NT2/D1 (cell line): ENCODE results near the gene P2RX7.
A peak's percentile ranks its signal among the peaks of the same experiment; 100 is the strongest.

Experiments used
- DNase-seq: peaks from one replicate; pipeline ENCODE4 v3.0.0-alpha.2; 2011; ENCODE audit warnings: low read depth, low spot score
- H3K27me3 ChIP-seq: 2 replicates; pipeline ENCODE4 v1.6.0; 2011; ENCODE audit warnings: mild to moderate bottlenecking; ENCODE audit not compliant: insufficient read length, insufficient read depth
- H3K36me3 ChIP-seq: 2 replicates; pipeline ENCODE4 v1.6.1; 2011; ENCODE audit warnings: mild to moderate bottlenecking, low read length, mixed read lengths; ENCODE audit not compliant: insufficient read depth, insufficient read length
- H3K4me1 ChIP-seq: 2 replicates; pipeline ENCODE4 v1.5.1; 2011; ENCODE audit not compliant: insufficient read depth, insufficient read length
- H3K4me3 ChIP-seq: 2 replicates; pipeline ENCODE4 v1.5.1; 2011; ENCODE audit warnings: low read depth; ENCODE audit not compliant: insufficient read length
- H3K9ac ChIP-seq: 2 replicates; pipeline ENCODE4 v1.6.0; 2011; ENCODE audit warnings: low read depth; ENCODE audit not compliant: insufficient read length
- H3K9me3 ChIP-seq: 2 replicates; pipeline ENCODE4 v1.5.1; 2011; ENCODE audit warnings: mild to moderate bottlenecking, low read length; ENCODE audit not compliant: insufficient read depth
- SUZ12 ChIP-seq: IDR thresholded peaks from 2 replicates; pipeline ENCODE4 v1.6.1; 2011; ENCODE audit not compliant: insufficient read length, insufficient read depth; ENCODE audit errors: extremely low read depth
- YY1 ChIP-seq: IDR thresholded peaks from 2 replicates; pipeline ENCODE4 v1.6.1; 2011; ENCODE audit not compliant: insufficient read length, insufficient read depth
- ZNF274 ChIP-seq: IDR thresholded peaks from 2 replicates; pipeline ENCODE4 v1.6.1; 2011; ENCODE audit warnings: mild to moderate bottlenecking, low read depth, low read length

P2RX7 gene

DNA sequence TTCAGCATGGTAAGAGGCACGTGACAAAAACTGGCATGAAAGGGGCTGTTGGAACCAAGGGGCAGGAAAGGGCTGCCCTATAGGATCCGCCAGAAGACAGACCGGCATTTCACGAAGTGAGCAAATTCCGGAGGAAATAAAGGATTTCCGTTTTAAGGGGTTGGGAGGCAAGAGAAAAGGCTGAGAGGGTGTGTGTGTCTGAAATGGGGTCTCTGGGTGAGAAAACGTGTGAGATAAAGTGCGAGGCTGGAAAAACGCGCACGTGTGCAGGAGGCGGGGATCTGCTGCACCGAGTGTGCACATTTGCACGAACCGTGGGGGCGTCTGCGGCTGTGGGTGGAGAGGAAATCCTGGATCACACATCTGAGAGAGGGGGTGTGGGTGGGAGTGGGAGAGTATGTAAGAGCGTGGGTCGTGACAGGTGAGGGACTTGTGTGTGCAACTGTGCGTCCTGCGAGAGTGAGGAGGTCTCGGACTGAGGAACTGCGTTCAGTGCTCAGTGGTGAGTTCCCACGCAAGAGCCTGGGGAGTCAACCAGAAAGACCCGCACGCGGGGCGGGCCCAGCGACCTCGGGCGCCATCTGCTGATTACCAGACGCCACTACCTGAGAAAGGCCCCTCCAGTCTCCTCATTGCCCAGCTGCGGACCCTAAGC lies 37.0 kb upstream of the P2RX7 start:
- no peaks in the 10 kb centered on the region for H3K4me1 ChIP-seq
- DNase-seq, result no peak
- peak overlapping the region; percentile 70 for H3K9ac ChIP-seq
- H3K27me3 ChIP-seq, result peaks cover 10% of the 10 kb centered on the region
- H3K4me3 ChIP-seq, result peak overlapping the region; percentile 41
- TF ChIP-seq YY1 (no peak), ZNF274 (no peak)
- peaks cover 4% of the 10 kb centered on the region; the same call in 1 of the 2 replicates for H3K9me3 ChIP-seq
- no peaks in the 10 kb centered on the region for H3K36me3 ChIP-seq

DNA sequence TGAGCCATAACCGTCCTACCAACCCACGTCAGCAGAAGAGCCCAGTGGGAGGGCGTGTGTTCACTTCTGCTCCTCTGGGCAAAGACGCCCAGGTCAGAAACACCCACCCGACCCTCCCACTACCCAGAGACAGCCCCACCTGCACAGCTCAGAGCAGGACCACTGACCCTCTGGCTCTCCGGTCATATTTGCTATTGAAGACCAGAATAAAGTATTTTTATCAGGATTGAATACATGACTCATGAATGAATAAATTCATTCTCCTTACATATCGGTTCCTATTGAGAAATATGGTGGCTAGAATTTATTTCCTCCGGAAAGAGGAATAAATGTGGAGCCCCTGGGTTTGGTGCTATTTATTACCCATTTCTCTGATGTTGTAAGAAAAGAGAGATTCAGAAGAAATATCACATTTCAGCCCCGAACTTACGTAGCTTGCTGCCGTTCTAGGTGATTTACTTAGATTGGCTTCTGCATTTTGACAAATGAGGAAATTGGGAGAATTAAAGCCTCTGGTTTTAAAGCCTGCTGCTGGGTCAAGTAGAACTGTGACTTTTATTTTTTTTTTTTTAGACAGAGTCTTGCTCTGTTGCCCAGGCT lies 36.4 kb upstream of the P2RX7 start:
- H3K4me1 ChIP-seq, result no peaks in the 10 kb centered on the region
- H3K4me3 ChIP-seq, result no peak overlapping the region
- DNase-seq, result no peak
- no peaks in the 10 kb centered on the region for H3K36me3 ChIP-seq
- no peak for TF ChIP-seq YY1
- TF ChIP-seq ZNF274, result no peak
- TF ChIP-seq SUZ12, result no peak
- peaks cover 4% of the 10 kb centered on the region; the same call in 1 of the 2 replicates for H3K9me3 ChIP-seq
- H3K9ac ChIP-seq, result no peak overlapping the region
- peaks cover 10% of the 10 kb centered on the region for H3K27me3 ChIP-seq

DNA sequence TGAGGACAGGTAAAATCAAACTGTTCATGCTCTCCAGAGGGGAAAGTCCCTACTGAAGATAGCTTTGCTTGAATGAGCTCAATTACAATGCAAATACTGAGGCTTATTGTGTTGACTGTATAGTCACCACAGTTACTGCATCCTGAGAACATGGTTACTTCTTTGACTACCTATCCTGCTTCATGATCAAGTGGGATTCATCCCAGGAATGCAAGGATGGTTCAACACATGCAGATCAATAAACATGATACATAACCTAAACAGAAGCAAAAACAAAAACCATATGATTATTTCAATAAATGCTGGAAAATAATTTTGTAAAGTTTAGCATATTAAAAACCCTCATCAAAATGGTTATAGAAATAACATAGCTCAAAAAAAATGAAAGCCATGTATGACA lies 32.9 kb upstream of the P2RX7 start:
- Histone ChIP-seq H3K9me3 (peaks cover 4% of the 10 kb centered on the region; the same call in 1 of the 2 replicates), H3K4me1 (no peaks in the 10 kb centered on the region), H3K4me3 (no peak overlapping the region), H3K9ac (no peak overlapping the region), H3K27me3 (peaks cover 10% of the 10 kb centered on the region), H3K36me3 (no peaks in the 10 kb centered on the region)
- TF ChIP-seq YY1, result no peak
- no peak for TF ChIP-seq ZNF274
- TF ChIP-seq SUZ12, result no peak
- no peak for DNase-seq

DNA sequence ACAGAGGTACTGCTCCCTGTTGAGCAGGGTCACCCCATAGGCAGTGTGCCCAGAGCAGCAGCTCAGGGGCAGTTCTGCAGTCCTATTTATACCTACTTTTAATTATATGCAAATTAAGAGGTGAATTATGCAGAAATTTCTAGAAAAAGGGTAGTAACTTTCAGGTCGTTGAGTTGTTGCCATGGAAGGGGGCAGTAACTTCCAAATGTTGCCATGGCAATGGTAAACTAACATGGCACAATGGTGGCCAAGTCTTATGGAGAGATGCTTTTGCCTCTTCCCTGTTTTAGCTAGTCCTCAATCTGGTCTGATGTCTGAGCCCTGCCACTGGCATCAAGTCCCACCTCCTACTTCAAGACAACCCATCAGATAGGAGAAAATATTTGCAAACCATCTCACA lies 30.4 kb upstream of the P2RX7 start:
- no peaks in the 10 kb centered on the region for H3K36me3 ChIP-seq
- no peak for TF ChIP-seq SUZ12
- TF ChIP-seq YY1, result no peak
- no peak for TF ChIP-seq ZNF274
- H3K4me3 ChIP-seq, result no peak overlapping the region
- H3K9me3 ChIP-seq, result peaks cover 4% of the 10 kb centered on the region; the same call in 1 of the 2 replicates
- no peak for DNase-seq
- peaks cover 3% of the 10 kb centered on the region for H3K4me1 ChIP-seq
- H3K9ac ChIP-seq, result no peak overlapping the region
- H3K27me3 ChIP-seq, result no peaks in the 10 kb centered on the region

DNA sequence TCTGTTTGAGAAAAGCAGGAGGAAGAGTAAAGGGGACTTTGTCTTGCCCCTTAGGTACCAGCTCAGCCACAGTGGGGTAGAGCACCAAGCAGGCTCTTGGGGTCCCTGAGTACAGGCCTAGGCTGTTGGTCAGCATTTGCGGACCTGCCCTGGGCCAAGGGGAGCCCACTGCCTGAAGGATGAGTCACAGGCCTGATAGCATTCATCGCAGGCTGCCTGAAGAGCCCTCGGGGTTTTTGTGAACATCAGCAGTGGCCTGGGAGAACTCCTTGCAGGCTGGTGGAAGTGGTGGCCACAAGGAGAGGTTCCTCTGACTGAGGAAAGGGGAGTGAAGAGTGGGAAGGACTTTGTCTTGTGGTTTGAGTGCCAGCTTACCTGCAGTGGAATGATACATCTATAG lies 25.0 kb upstream of the P2RX7 start:
- no peak overlapping the region for H3K9ac ChIP-seq
- no peaks in the 10 kb centered on the region for H3K27me3 ChIP-seq
- TF ChIP-seq YY1, result no peak
- no peak for TF ChIP-seq ZNF274
- TF ChIP-seq SUZ12, result no peak
- no peak for DNase-seq
- no peaks in the 10 kb centered on the region for H3K36me3 ChIP-seq
- H3K9me3 ChIP-seq, result no peaks in the 10 kb centered on the region
- peaks cover 10% of the 10 kb centered on the region for H3K4me1 ChIP-seq
- H3K4me3 ChIP-seq, result no peak overlapping the region

DNA sequence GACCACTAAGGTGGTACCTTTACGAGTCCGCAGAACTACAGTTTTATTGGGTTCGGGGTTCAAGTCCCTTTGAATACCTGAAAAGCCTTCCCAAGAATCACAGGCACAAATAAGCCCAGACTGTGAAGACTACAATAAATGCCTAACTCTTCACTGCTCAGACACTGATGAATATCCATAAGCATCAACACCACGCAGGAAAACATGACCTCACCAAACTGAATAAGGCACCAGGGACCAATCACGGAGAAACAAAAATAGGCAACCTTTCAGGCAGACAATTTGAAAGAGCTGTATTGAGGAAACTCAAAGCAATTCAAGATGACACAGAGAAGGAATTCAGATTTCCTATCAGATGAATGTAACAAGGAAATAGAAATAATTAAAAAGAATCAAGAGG lies 24.2 kb upstream of the P2RX7 start:
- no peak for DNase-seq
- Histone ChIP-seq H3K9me3 (no peaks in the 10 kb centered on the region), H3K9ac (no peak overlapping the region)

DNA sequence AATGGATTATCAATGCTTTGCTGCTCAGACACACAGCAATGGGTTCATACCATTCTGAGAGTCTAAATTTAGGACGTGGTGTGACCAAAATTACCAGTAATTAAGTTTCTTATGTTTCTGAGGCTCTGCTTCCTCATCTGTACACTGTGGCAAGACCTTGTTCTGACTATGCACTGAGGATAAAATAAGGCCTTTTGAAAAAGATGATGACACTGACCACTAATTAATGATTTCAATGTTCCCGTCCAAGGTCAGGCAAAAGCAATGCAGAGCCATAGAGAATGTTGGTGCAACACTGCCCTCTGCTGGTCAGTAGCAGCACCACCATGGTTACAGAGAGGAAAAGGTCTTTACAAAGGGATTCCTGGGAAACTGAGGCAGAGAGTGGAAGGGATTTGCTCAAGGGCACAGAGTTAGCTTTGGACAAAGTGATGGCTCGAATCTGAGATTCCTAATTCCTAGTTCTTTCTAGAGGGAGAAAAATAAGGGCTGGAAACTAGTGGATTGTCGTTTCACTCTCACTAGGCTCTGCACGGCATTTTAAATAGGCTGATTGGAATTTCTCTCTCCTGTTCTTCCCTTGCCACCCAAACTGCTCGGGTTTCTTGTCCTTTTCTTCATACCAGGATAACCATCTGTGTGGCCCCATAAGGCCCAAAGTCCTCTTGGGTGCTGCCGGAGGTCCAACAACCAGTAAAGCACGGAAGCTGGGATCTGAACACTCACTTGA lies 22.3 kb upstream of the P2RX7 start:
- H3K27me3 ChIP-seq, result no peaks in the 10 kb centered on the region
- H3K9me3 ChIP-seq, result no peaks in the 10 kb centered on the region
- H3K4me1 ChIP-seq, result peaks cover 10% of the 10 kb centered on the region
- no peak overlapping the region for H3K9ac ChIP-seq
- no peaks in the 10 kb centered on the region for H3K36me3 ChIP-seq
- TF ChIP-seq YY1 (no peak), SUZ12 (no peak), ZNF274 (no peak)
- DNase-seq, result peak; percentile 60
- no peak overlapping the region for H3K4me3 ChIP-seq

More for the DNA sequence above, 24.2 kb upstream of the P2RX7 start:
- peaks cover 10% of the 10 kb centered on the region for H3K4me1 ChIP-seq
- H3K27me3 ChIP-seq, result no peaks in the 10 kb centered on the region
- H3K36me3 ChIP-seq, result no peaks in the 10 kb centered on the region
- H3K4me3 ChIP-seq, result no peak overlapping the region
- TF ChIP-seq YY1 (no peak), SUZ12 (no peak), ZNF274 (no peak)
